WI38 (cell line): ENCODE data around the gene SNX15.

Experiments used
- H3K4me3 ChIP-seq: 2 replicates; pipeline ENCODE4 v1.5.1; 2011; ENCODE audit warnings: low read depth, mild to moderate bottlenecking, control low read depth, low read length
- CTCF ChIP-seq: IDR thresholded peaks from 2 replicates; pipeline ENCODE4 v1.5.1; 2012; ENCODE audit warnings: low read depth, mild to moderate bottlenecking, control low read depth, low read length

Gene SNX15

GRCh38 chr11:65058419-65059054 lies 31.3 kb downstream of the SNX15 start, which contains the start of gene NAALADL1:
NAALADL1 (minus strand) TSS chr11:65058553; CDS start chr11:65058521, 32 bp downstream.
- no peak for TF ChIP-seq CTCF
- no peak within 1 kb of the TSS for H3K4me3 ChIP-seq

GRCh38 chr11:65059523-65059922 lies 32.3 kb downstream of the SNX15 start:
- no peak for TF ChIP-seq CTCF
- H3K4me3 ChIP-seq = no peak overlapping the region

DNA sequence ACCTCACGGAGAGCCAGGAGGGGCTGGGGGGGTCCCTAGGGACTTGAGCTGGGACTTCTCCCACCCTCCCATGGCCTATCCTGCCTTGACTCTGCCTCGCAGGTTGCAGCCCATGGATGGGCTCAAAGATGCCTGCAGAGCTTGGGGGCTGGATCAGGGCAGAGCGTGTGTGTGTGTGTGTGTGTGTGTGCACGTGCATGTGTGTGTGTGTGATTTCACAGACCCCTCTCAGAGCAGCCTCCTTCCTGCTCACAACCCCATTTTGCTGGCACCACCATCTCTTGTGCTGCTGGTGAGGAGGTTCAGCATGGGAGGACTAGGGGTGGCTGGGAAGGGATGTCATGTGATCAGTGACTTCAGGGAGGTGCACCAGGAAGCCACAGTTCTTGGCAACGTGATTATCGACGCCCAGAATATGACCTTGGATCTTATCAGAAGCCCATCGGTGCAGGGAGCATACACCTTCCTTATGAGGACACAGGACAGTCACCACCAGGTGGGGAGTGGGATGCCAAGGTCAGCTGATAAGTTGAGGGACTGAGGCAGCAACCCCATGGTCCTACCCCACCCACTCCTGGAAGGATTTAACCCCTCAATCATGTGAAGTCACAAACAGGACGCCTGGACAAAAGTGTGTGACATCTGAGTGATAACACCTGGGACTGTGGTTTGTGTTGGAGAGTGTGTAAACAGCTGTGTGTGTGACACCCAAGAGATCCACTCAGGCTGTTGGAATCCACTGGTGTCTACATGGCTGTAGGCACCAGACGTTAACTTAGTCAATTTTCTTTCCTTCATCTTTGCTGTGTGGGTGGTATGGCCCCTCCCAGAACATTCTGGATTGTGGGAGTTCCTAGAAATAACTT lies 33.0 kb downstream of the SNX15 start:
- no peak for TF ChIP-seq CTCF
- no peak overlapping the region for H3K4me3 ChIP-seq

DNA sequence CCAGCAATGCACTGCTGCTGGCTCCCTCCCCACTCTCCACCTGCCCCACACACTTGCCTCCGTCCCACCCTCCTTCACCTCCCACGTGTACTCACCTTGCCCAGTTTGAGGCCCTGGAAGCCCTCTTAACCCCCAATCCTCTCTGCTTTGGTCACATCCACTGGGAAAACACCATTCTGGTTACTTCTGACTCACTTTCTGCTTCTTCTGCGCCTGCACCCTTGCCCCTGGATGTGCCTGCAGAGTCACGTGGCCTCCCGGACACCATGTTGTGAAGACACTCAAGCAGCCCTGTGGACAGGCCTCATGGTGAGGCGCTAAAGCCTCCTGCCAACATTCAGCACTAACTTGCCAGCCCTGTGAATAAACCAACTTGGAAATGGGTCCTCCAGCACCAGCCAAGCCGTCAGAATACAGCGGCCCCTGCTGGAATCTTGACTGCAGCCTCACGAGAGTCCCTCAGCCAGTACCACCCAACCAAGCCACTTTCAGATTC lies 33.7 kb downstream of the SNX15 start:
- no peak for TF ChIP-seq CTCF
- H3K4me3 ChIP-seq = no peak overlapping the region

DNA sequence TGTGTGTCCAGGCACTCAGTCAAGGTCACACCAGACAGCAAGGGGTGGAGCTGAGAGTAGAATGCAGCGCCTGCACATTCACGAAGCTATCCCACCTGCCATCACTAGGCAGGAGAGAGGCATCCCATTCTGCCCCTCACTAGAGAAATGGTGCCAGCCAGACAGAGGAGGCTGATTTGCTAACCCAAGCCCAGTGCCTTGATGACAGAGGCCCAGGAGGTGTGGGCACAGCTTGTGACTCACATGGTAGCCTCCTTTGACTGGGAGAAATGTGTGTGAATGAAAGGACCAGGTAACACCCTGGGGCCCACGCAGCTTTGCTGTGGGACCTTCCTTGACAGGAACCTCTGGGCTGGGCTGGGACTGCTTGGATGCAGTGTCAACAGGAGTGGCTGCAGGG lies 36.3 kb downstream of the SNX15 start:
- H3K4me3 ChIP-seq = no peak overlapping the region
- TF ChIP-seq CTCF = no peak

- no peak for TF ChIP-seq CTCF
- H3K4me3 ChIP-seq = no peak overlapping the region
Observed at GRCh38 chr11:65064847-65065240, 37.6 kb downstream of the SNX15 start.

DNA sequence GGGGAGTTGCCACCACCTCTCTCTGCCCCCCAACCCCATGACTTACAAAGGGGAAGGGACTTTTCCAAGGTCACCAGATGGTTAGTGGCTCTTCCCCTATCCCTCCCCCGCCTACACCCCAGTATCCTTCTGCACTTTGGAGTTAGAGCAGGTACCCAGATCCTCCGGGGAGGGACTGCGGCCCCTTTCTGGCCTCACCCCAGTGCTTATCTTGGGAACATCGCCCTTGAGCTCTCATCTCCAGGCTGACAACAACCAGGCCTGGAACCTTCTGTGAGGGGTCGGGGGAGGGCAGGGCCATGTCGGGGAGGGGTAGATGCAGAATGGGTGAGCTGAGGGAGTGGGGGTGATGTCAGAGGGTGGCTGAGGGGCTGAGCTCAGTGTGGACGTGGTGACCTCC lies 38.6 kb downstream of the SNX15 start:
- TF ChIP-seq CTCF = no peak
- no peak overlapping the region for H3K4me3 ChIP-seq
